ENCODE results near the gene TRAF7.
"Not testable (repeated sequence)": the region's sequence is repeated elsewhere in the genome, so short reads cannot be mapped to it uniquely, and the experiment has no call there.

Gene TRAF7

DNA sequence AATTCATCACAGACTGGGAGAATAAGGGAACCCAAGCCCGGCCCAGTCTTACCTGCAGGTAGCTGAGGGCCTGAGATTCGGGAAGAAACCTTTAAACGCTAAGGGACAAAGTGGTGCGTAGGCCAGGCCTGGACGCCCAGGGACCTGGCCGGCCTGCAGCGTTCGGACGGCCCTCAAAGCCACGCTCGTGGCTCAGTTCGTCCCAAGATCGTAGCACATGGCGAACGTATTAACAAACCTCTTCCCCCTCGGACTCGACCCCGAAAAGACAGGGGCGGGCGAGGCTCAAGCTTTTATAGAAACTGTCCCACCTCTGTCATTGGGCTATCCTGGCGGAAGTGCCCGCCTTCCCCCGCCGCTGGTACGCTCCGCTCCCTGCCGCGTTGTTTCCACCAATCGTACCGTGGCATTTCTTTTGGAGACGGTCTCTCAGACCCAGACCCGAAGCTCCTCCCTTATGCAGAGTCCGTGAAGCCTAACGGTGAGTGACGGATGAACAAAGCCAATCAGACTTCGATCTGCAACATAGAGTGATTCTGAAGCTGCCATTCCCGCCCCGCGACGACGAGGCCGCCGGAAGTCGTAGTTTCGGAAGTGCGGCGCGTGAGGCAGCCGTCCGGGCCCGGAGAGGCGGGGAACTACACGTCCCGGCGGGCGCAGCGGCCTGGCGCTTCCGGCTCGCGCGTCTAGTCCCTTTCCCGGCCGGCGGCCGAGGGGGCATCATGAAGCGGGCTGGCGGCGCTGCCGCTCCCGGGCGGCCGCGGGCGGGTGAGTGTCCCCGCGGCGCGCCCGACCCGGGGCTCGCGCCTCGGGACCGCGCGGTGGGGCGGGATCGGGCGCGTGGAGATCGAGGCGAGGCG lies at the start of gene TRAF7:
Gene TRAF7 (plus strand): TSS at position 692 of the 860 bp plus-strand sequence. CDS start 8,139 bp downstream, outside the sequence.
- Mint-ChIP-seq H3K36me3 (ENCODE audit: low read depth) (peaks cover 29% of the 10 kb centered on the region), H3K4me1 (ENCODE audit: low read depth) (peaks cover 28% of the 10 kb centered on the region), H3K9me3 (no peaks in the 10 kb centered on the region), H3K27ac (peak within 1 kb of the TSS; percentile 96), H3K27me3 (ENCODE audit: low read depth) (no peaks in the 10 kb centered on the region), H3K4me3 (peak within 1 kb of the TSS; percentile 99)

DNA sequence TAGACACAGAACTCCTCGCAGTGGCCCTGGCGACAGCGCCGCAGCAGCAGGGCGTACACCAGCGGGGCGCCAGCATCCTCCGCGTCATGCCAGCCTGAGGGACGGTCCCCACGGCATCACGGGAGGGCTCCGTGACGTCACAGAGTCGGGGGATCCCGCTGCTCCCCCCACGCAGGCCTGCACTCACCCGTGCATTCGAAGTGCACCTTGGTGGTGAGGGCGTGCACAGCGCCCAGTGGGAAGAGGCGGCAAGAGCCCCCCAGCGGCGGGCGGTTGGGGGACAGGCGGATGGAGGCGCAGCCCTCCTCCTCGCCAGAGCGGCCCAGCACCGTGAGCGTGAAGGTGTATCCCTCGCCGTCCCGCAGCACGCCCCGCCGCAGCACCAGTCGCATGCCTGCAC lies 49.4 kb upstream of the TRAF7 start:
- H3K9me3 Mint-ChIP-seq; H3K4me1 Mint-ChIP-seq (ENCODE audit: low read depth); H3K4me3 Mint-ChIP-seq; H3K36me3 Mint-ChIP-seq (ENCODE audit: low read depth); H3K27ac Mint-ChIP-seq; H3K27me3 Mint-ChIP-seq (ENCODE audit: low read depth): not testable (repeated sequence)

DNA sequence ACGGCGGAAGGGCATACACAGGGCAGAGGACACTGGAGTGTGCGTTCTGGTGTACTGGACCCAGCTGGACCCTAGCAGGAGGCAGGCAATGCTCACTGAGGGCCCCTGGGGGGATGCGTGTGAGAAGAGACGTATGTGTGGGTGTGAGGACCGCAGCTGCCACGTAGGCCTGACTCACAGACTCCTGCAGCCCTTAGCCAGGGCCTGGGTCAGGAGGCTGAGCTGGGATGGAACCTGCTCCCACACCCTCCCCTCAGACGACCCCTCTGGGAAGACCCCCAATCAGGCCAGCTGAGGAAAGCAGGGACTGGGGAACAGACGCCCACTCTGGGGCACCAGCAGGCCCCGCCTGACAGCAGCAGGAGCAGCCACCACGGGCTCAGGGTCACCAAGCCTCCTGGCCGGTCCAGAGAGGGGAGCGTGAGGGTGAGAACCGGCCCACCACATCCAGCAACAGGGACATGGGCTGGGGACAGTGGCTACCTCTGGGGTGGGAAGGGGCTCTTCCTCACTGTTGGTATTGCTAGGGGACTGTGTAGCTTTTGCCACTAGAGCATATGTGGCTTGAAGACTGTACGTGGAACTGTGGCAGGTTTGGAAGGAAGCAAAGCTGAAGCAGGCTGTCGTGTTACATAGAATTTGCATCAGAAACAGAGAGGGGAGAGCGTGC lies 48.3 kb upstream of the TRAF7 start:
- not testable (repeated sequence) for H3K9me3 Mint-ChIP-seq; H3K4me3 Mint-ChIP-seq; H3K4me1 Mint-ChIP-seq (ENCODE audit: low read depth); H3K36me3 Mint-ChIP-seq (ENCODE audit: low read depth); H3K27me3 Mint-ChIP-seq (ENCODE audit: low read depth)
- peak overlapping the region; percentile 23 for H3K27ac Mint-ChIP-seq

DNA sequence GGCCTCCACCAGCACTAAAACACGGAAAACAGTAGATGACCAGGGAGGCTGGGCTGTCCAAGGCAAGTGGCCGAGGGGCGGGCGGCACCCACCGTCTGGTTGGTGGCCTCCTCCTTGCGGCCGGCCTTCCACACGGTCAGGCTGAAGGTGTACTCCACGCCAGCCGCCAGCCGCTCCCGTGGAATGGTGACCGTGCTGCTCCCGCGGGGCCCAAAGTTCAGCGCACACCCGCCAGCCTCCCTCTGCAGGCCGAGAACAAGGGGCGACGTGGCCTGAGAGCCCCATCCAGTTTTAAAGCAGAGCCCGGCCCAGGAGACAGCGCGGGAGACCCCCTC lies 47.8 kb upstream of the TRAF7 start:
- not testable (repeated sequence) for H3K4me1 Mint-ChIP-seq (ENCODE audit: low read depth); H3K36me3 Mint-ChIP-seq (ENCODE audit: low read depth); H3K27me3 Mint-ChIP-seq (ENCODE audit: low read depth); H3K9me3 Mint-ChIP-seq; H3K27ac Mint-ChIP-seq; H3K4me3 Mint-ChIP-seq

DNA sequence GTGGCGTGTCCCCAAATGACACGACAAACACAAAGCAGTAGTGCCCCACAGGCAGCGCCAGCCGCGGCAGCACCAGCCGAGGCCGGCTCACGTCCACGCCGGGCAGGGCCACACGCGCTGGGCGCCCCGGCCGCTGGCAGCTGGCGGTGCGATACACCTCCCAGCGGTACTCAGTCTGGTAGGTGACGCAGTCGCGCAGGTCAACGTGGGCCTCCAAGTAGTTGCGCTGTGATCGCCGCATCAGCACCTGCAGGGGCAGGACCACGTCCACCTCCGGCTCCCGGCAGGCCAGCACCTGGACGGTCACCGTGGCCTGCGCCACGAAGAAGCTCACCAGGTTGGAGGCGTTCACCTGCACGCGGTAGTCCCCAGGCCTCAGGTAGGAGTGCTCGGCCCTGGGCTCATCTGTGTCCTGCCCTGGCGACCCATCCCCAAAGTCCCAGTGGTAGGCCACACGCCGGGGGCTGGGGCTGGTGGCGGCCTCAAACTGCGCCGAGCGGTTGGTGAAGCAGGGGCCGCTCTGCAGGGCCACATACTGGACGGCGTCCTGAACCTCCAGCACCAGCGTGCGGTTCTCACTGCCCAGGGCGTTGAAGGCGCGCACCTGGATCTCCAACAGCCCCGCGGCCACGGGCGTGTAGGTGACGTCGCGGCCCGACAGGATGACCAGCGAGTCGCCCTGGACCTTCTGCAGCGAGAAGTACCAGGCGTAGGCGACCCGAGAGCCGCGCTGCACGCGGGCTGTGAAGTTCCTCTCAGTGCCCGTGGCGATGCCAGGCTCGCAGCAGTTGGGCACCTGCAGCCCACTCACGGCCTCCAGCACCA lies 46.9 kb upstream of the TRAF7 start:
- H3K9me3 Mint-ChIP-seq; H3K36me3 Mint-ChIP-seq (ENCODE audit: low read depth); H3K4me3 Mint-ChIP-seq; H3K27me3 Mint-ChIP-seq (ENCODE audit: low read depth); H3K4me1 Mint-ChIP-seq (ENCODE audit: low read depth); H3K27ac Mint-ChIP-seq: not testable (repeated sequence)

DNA sequence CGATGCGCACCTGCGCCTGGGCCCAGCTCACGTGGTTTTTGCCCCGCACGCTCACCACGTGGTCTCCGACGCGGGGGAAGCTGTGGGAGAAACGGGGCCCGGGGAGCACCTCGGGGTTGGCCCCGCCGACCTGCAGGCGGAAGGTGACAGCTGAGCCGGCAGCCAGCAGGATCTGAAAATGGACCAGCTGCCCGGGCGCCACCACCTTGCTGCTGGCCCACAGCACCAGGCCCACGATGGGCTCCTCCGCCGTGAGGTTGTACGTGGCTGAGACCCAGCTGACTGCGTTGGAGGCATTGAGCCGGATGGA lies 46.4 kb upstream of the TRAF7 start:
- not testable (repeated sequence) for H3K36me3 Mint-ChIP-seq (ENCODE audit: low read depth); H3K27ac Mint-ChIP-seq; H3K4me1 Mint-ChIP-seq (ENCODE audit: low read depth); H3K4me3 Mint-ChIP-seq; H3K9me3 Mint-ChIP-seq; H3K27me3 Mint-ChIP-seq (ENCODE audit: low read depth)

DNA sequence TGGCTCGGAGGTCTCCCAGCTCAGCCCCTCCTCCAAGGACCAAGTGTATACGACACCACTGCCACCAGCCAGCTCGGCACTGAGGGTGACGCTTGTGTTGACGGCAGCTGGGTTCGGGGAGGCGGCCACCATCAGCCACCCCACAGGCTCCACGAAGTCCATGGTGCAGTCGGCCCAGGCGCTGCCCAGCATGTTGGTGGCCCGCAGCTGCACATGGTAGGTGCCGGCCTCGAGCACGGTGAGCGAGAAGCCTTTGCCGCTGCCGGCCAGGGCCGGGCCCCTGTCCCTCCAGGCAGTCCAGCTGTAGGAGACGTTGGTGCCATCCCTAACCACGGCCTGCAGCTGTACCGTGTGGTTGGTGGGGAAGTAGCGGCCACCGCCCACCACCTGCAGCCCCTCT lies 45.7 kb upstream of the TRAF7 start:
- not testable (repeated sequence) for H3K27me3 Mint-ChIP-seq (ENCODE audit: low read depth); H3K36me3 Mint-ChIP-seq (ENCODE audit: low read depth); H3K27ac Mint-ChIP-seq; H3K4me1 Mint-ChIP-seq (ENCODE audit: low read depth); H3K9me3 Mint-ChIP-seq; H3K4me3 Mint-ChIP-seq

DNA sequence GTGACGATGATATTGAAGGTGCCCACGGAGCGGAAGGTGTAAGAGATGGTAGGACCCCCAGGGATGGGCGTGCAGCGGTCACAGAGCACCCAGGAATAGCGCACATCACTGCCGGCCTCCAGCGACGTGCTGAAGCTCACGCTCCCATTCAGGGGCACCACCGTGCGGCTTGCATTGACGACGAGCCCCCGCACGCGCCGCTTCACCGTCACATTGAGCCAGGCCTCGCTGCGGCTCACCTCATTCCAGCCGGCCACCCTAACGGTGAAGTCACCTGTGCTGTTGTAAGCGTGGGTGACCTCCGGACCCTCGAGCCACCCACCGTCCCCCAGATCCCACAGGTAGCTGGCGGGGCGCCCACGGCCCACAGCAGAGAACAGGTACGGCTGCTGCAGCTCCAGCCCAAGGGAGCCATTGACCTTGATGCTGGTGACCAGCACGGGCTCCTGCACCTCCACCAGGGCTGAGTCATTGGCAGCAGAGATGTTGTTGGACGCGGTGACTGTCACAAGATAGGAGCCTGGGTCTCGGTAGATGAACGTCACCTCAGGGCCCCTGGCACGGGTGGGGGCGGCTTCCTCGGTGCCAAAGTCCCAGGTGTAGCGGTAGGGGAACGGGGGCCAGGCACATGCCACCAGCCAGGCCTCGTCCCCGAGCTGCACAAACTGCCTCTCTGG lies 45.1 kb upstream of the TRAF7 start:
- H3K27me3 Mint-ChIP-seq (ENCODE audit: low read depth); H3K4me3 Mint-ChIP-seq; H3K36me3 Mint-ChIP-seq (ENCODE audit: low read depth); H3K9me3 Mint-ChIP-seq; H3K27ac Mint-ChIP-seq; H3K4me1 Mint-ChIP-seq (ENCODE audit: low read depth): not testable (repeated sequence)

DNA sequence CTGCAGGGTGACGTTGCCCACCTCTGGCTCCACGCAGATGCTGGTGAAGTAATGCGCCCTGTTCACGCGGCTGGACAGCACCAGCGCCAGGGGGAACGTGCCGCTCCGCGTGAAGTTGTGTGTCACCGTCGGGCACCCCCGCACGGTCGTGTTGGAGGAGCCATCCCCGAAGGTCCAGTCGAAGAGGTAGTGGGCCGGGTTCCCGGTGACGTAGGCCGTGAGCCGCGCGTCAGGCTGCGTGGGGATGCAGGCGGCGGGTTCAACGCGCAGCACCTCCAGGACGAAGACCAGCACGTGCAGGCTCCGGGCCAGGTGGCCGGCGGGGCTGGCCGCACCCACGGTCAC lies 44.6 kb upstream of the TRAF7 start:
- not testable (repeated sequence) for H3K27ac Mint-ChIP-seq; H3K36me3 Mint-ChIP-seq (ENCODE audit: low read depth); H3K27me3 Mint-ChIP-seq (ENCODE audit: low read depth); H3K9me3 Mint-ChIP-seq; H3K4me1 Mint-ChIP-seq (ENCODE audit: low read depth); H3K4me3 Mint-ChIP-seq

DNA sequence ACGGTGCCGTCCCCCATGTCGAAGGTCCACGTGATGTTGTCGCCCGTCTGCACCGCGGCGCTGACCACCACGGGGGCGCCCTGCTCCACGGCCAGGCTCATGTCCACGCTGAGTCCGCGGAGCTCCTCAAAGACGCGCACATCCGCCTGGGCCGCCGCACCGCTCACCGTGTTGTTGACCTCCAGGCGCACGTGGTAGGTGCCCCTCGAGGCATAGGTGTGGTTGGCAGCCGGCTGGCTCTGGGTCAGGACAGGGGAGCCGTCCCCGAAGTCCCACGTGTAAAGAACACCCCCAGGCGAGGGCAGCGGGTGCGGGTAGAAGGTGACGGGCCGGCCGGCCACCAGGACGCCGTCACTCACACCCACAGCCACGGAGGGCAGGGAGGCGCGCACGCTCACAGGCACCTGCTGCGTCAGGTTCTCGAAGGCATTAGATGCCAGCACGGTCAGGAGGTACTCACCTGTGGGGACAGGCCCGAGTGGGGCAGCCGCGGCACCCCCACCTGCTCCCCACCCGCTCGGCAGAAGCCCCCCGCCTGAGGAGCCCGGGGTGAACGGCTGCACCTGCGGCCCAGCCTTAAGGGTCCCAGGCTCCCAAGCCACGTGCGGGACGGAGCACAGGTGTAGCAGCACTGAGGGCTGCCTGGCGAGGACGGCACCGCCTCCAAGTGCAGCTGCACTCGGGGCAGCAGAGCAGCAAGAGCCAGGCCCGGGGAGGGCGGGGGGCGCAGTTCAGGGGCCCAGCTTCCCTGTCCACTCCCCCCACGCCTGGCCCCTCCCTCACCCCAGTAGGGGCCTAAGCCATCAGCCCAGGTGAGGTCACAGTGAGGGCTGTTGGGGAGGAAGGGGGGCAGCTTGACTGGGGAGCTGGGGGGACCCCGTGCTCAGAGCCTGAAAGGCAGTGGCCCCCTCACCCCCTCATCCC lies 43.9 kb upstream of the TRAF7 start:
- not testable (repeated sequence) for H3K27me3 Mint-ChIP-seq (ENCODE audit: low read depth); H3K36me3 Mint-ChIP-seq (ENCODE audit: low read depth); H3K9me3 Mint-ChIP-seq; H3K27ac Mint-ChIP-seq; H3K4me3 Mint-ChIP-seq; H3K4me1 Mint-ChIP-seq (ENCODE audit: low read depth)

DNA sequence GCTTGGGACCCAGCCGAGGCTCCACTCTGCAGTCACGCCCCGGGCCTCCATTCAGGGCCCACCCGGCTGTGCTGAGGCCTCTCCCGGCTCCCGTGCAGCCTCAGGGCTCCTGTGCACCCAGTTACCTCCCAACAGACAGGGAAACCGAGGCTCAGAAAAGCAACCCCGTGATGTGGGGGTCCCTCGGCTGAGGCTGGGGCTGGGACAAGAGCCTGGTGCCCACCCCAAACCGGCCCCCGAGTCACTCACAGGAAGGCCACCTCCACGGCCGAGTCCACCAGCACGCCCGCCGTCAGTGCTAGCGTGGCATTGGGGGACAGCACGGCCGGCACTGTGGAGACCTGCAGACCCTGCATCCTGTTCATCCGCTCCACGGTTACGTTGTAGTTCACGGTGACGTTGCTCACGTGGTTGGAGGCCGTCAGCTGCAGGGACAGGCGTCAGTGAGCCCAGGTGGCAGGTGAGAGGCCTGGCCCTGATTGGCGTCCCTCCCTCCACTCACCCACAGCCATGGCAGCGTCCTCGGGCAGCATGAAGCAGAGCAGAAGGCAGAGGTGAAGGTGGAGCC lies 43.0 kb upstream of the TRAF7 start:
- not testable (repeated sequence) for H3K27ac Mint-ChIP-seq; H3K9me3 Mint-ChIP-seq; H3K36me3 Mint-ChIP-seq (ENCODE audit: low read depth); H3K4me3 Mint-ChIP-seq; H3K4me1 Mint-ChIP-seq (ENCODE audit: low read depth); H3K27me3 Mint-ChIP-seq (ENCODE audit: low read depth)

DNA sequence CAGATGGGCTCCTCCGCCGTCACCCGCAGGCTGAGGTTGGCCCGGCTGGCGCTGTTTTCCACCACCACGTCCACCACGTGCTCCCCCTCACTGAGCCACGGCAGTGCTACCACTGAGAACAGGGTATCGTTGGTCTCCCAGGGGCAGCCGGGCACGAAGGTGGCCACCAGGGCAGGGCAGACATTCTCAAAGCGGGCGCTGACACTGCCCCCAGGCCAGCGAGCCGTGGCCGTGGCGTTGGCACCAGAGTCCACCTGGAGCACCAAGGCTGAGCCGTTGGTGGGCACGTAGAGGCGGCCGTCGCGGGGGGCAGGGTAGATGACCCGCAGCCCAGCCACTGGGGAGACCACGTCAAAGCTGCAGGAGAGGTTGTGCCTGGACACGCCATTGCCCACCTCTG lies 41.4 kb upstream of the TRAF7 start:
- H3K9me3 Mint-ChIP-seq; H3K27ac Mint-ChIP-seq; H3K4me3 Mint-ChIP-seq; H3K27me3 Mint-ChIP-seq (ENCODE audit: low read depth); H3K4me1 Mint-ChIP-seq (ENCODE audit: low read depth); H3K36me3 Mint-ChIP-seq (ENCODE audit: low read depth): not testable (repeated sequence)

DNA sequence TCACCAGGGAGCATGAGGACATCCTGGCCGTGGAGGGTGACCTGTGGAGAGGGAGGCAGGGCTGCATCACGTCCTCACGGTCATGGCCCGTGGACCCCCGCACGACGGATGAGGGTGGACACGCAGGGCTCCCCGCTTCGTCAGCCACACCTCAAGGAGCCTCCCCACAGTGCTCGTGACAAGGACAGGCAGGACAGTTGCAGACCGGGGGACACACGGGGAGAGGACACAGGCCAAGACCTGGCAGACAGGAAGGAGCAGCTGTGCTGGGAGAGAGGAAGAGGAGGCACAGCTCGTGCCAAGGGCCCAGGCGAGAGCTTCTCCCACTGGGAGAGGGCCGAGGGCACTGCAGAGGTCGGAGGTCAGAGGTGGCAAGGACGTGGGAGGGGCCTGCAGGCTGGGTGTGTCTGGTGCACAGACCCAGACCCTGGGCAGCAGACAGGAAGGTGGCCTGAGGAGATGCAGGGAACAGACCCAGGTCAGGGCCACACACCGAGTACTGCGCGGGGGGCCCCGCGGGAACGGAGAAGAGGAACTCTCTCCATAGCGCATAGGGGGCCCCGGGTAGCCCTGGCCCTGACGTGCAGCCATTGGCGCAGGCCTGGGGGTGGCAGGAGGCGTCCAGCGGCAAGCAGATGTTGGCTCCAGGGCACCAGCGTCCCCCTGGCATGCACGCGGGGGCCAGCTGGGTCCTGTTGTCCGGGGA lies 40.5 kb upstream of the TRAF7 start:
- H3K4me3 Mint-ChIP-seq; H3K9me3 Mint-ChIP-seq; H3K27me3 Mint-ChIP-seq (ENCODE audit: low read depth); H3K36me3 Mint-ChIP-seq (ENCODE audit: low read depth); H3K27ac Mint-ChIP-seq; H3K4me1 Mint-ChIP-seq (ENCODE audit: low read depth): not testable (repeated sequence)
